ENCODE measurements around the gene HLA-DPA1. TPM values are rescaled to one million over a fixed set of nuclear protein-coding genes. Genes with fewer than 3 reads are reported as not detected.

HLA-DPA1 gene
- 7.6 TPM for total RNA-seq

DNA sequence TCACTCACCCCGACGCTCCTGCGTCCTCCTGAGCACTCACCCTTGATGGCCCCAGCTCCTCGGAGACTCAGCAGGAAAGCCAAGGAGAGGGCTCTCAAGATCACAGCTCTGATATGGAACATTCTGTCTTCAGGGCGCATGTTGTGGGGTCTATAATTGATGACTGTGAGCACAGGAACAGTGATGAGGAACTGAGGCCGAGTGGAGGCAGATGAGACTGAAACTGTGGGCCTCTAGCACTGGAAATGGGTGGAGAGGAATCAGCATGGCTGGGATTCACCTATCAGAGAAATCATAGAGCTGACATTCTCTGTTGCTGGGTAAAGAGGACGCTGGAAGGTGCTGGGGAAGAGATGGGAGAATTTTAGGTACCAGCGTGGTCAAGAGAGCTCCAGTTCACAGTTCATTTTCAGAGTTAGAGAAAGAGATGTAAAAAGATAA, at the start of gene HLA-DPA1:
HLA-DPA1 (minus strand) TSS at position 219 of the 441 bp plus-strand sequence.

DNA sequence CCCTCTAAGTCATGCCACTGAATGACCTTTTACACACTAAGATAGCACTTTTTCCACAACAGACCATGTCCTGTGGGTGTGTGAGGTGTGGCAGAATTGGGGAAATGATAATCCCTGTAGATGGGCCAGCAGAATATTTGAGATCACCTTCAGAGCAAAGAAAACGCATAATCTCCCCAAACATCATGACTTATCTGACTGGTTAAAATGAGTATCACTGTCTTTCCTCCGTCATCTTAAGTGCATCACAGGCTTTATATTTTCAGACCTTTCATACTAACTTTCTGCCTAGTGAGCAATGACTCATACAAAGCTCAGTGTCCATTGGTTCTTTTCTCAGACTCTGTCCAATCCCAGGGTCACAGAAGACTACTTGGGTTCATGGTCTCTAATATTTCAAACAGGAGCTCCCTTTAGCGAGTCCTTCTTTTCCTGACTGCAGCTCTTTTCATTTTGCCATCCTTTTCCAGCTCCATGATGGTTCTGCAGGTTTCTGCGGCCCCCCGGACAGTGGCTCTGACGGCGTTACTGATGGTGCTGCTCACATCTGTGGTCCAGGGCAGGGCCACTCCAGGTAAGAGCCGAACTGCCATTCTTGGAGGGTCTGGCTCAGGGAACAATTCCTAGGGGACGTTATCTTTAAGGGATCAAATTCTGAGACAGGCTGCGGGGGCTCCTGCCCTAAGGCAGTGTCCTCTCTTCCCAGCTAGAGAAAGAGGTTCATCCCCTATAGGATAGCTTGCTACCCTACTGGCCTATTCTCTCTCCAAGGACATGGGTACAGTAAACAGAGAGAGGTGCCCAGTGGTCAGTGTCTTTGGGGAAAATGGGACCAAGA, 2.3 kb upstream of the HLA-DPA1 start, which contains the start of gene HLA-DPB1:
HLA-DPB1 (plus strand) TSS at position 423 of the 838 bp plus-strand sequence; CDS start at position 475, 52 bp downstream.

Other genes with a start within 250 kb of the HLA-DPA1 start
- gene TAP2, start 234.9 kb downstream of the HLA-DPA1 start, total RNA-seq: 6.2 TPM
- 10.6 TPM for gene PSMB8, start 229.6 kb downstream of the HLA-DPA1 start, total RNA-seq
- 12.8 TPM for gene TAP1, start 219.9 kb downstream of the HLA-DPA1 start, total RNA-seq
- gene PSMB9, start 219.5 kb downstream of the HLA-DPA1 start, total RNA-seq: 4.0 TPM
- 4.9 TPM for gene HLA-DMB, start 132.6 kb downstream of the HLA-DPA1 start, total RNA-seq
- 2.6 TPM for gene HLA-DMA, start 120.6 kb downstream of the HLA-DPA1 start, total RNA-seq
- gene BRD2, start 105.1 kb downstream of the HLA-DPA1 start, total RNA-seq: 125 TPM
- gene HLA-DOA, start 64.1 kb downstream of the HLA-DPA1 start, total RNA-seq: 0.71 TPM
- 6.7 TPM for gene HLA-DPB1, start 2.3 kb upstream of the HLA-DPA1 start, total RNA-seq
- 39.0 TPM for gene COL11A2, start 118.8 kb upstream of the HLA-DPA1 start, total RNA-seq
- gene RXRB, start 127.0 kb upstream of the HLA-DPA1 start, total RNA-seq: 34.6 TPM
- gene SLC39A7, start 127.2 kb upstream of the HLA-DPA1 start, total RNA-seq: 60.0 TPM
- 14.3 TPM for gene HSD17B8, start 131.0 kb upstream of the HLA-DPA1 start, total RNA-seq
- gene RING1, start 134.9 kb upstream of the HLA-DPA1 start, total RNA-seq: 30.7 TPM
- 51.6 TPM for gene VPS52, start 198.2 kb upstream of the HLA-DPA1 start, total RNA-seq
- 1,580 TPM for gene RPS18, start 198.4 kb upstream of the HLA-DPA1 start, total RNA-seq
- 6.3 TPM for gene B3GALT4, start 203.5 kb upstream of the HLA-DPA1 start, total RNA-seq
- 39.2 TPM for gene WDR46, start 215.6 kb upstream of the HLA-DPA1 start, total RNA-seq
- gene PFDN6, start 216.0 kb upstream of the HLA-DPA1 start, total RNA-seq: 20.5 TPM
- 45.5 TPM for gene RGL2, start 225.3 kb upstream of the HLA-DPA1 start, total RNA-seq
- 45.8 TPM for gene TAPBP, start 240.4 kb upstream of the HLA-DPA1 start, total RNA-seq
- gene ZBTB22, start 244.1 kb upstream of the HLA-DPA1 start, total RNA-seq: 26.7 TPM
- gene DAXX, start 249.3 kb upstream of the HLA-DPA1 start, total RNA-seq: 31.8 TPM

Measured in camera-type eye (tissue), 1 donor.